Stimulated activated CD4-positive, alpha-beta T cell treated with anti-CD3 and anti-CD28 coated beads, Interleukin-4, amount 100 ng/mL, for 1 hour (primary cell): ENCODE results near the gene PEAK1.

Experiments used
- DNase-seq: peaks from one replicate; pipeline ENCODE4 v3.0.0-alpha.2; 2020

PEAK1 gene

DNA sequence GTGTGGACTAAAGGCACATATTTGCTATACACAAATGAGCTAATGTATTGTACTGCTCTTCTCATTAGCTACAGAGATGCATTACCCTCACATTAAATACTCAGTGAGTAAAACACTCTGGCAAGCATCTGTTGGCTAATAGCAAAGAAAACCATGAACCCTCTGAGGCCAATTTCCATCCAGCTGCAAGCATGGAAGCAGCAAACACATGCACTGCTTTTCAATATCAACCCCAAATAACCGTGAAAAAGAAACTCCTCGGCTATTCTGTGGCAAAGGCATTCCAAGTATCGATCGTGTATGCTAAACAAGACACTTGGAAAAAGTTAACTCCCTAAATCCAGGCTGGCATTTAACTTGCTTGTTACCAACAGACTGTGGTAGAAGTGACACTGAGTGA is 67.0 kb downstream of the PEAK1 start:
- no peak for DNase-seq

DNA sequence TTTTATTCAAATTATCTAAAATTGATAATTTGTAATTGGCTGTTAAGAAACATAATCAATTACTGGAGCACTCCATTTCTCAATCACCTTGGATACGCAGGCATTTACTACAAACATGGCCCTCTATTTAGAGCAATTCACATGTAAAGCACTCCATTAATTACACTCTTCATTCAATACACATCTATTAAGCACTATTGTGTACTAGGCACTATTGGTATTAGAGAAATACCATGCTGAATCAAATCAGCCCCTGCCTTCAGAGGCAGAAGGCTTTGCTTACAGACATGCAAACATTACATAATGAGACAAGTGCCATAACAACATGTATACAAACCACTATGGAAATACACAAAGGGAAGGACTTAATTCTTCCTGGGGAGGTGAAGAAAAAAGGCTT is 69.1 kb downstream of the PEAK1 start:
- no peak for DNase-seq

DNA sequence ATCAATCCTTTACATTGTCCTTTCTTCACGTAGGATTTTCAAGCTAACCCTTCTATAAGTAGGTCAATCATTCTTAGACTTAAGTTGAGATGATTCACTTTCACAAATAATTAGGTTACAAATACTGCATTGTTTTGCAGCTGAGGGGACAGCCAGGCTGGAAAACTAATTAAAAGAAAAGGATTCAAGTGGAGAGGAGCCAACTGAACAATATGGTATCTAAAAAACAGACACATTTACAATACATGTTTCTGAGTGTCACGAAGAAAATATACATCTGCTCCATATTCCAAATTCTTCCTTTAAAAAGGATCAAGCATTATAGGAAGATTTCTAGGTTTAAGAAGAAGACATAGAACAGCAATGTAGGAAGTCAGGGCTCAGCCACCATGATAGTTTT is 70.2 kb downstream of the PEAK1 start:
- DNase-seq: no peak

DNA sequence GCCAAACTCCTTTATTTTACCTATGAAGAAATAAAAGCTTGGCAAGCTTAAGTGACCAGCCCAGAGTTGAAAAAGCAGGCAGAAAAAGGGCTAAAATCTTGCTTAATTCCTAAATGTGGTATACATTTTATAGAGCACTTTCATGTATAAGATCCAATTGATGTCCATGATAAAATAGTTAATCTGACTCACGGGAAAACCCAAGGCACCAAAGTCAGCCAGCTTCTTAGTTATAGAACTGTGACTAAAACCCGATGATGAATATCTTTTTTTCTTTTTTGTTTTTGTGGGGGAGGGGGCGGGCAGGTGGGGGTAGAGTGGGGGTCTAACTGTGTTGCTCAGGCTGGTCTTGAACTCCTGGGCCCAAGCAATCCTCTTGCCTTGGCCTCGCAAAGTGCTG is 71.4 kb downstream of the PEAK1 start:
- no peak for DNase-seq

DNA sequence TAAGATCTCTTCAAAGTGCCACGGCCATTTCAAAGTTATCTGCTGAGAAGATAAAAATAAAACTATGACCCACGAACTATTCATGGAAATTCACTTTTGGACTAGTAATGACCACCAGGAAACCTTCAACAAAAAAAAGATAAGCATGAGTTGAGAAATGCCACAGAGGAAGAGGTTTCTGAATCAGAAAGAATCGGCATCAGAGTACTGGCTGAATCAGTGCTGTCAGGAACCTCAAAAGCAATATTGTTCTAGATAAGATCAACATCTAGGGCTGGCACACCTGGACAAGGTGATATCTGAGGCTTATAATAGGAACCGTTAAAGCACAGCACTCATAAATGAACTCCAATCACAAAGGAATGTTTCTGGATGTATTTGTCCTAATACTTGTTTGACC is 72.7 kb downstream of the PEAK1 start:
- DNase-seq: no peak

DNA sequence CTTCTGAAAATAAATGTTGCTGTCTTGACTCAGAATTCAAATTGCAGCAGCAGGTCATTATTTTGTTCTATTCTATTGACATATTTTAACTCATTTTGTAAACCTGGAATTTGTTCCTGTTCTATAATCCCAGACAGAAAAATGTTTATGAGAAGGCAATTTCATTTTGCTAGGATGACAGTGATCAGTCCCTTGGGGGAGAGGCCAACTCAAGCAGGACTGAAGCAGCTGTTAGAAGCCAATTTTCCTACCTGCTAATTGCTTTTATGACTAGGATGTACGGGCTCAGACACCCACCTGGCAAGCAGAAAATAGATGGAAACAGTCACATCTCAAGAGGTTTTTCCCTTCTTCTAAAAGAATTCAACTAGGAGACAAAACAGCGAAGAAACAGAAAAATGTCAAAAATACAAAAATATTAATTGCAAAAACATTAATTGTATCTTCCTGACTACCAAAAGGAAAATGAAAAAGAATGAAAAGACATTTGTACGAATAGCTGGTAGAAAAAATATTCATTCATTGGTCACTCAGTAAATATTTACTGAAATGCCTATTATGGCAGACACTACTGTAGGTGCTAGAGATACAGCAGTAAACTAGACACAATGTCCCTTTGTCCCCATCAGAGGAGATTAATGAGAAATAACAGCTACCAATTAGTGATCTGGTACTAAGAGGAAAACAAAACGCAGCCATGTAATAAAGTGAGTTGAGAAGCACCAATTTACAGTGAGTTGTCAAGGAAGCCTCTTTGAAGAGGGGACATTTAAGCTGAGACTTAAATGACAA is 73.5 kb downstream of the PEAK1 start:
- DNase-seq: no peak

DNA sequence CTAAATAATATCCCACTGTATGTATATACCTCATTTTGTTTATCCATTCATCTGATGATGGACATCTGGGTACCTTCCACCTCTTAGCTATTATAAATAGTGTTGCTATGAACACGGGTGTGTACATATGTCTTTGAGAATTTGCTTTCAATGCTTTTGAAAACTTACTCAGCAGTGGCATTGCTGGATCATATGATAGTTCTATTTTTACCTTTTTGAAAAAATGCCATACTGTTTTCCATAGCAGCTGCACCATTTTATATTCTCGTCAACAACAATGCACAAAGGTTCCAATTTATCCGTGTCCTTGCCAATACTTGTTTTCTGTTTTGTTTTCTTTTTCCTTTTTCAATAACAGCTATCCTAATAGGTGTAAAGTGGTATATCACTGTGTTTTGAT is 77.1 kb downstream of the PEAK1 start:
- no peak for DNase-seq

DNA sequence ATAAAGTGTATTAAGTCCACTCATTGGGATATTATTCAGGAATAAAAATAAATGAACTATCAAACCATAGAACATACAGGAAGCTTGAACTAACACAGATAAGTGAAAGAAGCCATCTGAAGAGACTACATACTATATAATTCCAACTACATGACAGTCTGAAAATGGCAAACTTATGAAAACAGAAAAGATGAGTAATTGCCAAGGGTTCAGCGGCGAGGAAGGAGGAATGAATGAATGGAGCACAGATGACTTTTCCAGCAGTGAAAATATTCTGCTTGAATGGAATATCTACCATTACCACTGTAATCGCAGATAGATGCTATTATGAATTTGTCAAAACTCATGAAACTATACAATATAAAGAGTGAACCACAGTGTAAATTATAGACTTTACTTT is 79.7 kb downstream of the PEAK1 start:
- no peak for DNase-seq

DNA sequence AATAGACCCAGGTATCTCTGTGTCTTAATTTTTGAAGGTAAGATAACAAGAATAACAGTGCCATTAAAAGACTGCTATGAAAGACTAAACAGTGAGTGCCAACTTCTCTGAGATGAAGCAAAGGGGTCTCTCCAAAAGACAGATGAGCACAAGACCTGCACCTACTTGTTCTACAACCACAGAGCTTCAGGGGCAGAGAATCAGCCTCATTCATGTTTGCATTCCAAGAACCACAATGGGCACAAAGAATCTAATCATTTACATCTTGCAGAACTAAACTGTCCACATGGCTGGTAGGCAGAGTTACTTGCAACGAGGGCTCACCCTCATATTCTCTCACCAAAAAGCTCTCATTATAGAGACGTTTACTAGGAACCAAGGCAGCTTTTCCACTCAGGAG is 83.9 kb downstream of the PEAK1 start:
- no peak for DNase-seq

DNA sequence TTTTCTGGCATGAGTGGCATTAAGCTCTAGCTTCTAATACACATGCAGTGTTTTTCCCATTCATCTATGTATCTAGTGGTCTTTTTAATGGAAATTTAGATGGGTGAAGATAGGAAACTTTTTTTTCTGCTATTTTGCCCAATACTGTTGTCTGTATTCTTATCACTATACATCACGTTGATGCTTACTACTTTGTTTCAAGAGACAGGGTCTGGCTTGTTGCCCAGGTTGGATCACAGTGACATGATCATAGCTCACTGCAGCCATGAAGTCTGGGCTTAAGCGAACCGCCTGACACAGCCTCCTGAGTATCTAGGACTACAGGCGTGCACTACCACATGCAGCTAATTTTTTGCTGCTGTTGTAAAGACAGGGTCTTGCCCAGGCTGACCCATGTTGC is 84.6 kb downstream of the PEAK1 start:
- DNase-seq: no peak

DNA sequence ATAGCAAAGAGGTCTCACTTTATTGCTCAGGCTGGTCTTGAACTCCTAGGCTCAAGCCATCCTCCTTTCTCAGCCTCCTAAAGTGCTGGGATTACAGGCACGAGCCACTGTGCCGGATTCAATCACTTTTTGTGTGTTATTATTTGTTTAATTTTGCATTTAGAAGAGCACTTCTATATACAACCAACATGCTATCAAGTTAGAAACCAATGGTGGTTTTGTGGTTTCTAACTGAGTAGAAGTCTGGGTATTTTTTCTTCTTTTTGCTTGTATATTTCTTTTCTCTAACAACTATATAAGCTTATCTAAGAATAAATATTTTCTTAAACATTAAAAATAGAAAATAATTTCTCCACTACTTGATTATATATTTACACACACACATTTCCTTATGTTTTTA is 86.7 kb downstream of the PEAK1 start:
- no peak for DNase-seq

DNA sequence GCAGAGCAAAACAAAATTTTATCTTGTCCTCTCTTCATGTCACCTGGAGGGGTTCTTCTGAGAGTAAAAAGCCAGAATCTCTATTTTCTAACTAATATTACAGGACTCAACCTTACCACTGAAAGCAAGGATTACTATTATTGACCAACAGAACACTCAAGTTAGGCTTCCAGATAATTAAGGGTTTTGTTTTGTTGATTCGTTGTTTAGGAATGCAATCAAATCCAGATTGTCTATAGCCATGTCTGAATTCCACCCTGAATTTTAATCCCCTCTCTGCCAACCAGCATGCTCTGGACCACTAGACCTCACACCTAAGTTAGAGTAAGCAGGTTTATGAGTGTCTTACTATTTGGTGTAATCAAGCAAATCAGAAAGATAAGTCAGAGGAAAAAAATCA is 90.7 kb downstream of the PEAK1 start:
- DNase-seq: no peak

DNA sequence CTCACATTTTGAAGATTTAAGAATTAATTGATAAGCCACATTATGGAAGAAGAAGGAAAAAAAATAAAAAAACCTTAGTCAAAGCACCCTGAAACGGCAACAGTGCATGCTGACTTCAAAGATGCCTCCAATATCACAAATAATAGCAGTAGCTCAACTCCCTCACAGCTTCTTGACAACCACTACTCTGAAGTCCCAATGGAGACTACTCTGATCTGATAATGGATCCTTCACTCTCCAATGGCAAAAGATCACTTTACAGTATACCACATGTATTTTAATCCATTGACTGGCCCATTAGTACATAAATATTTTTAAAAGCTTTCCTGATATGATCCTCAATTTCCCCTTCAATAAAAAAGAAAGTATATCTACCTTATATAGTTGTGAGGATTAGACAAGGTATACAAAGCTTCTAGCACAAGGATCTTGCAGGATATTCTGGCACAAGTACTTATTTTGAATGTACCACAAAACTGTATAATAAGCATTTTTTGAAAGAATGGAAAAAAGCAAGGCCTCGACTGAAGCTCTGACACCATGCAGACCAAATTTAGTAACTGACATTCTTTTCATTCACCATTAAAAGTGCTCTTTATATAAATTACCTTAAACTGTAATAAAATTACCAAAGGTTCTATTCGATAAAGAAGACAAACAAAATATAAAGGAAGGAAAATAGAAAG is 91.9 kb downstream of the PEAK1 start:
- DNase-seq: no peak

DNA sequence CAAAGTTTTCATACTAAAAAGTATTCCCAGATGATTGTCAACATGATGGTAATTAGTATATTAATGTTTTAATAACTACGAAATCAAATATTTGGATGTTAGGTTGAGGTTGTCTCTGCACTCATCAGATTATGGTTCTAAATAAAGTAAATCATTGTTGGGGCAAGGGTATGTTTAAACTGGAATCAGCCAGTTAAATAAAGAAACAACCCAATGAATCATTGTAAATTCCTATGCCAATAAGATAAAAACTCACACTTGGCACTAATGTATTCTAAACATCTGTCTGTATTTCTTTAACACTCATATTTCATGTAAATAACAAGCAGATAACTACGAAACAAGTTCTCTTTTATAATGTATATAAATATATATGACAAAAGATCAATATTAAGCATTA is 92.7 kb downstream of the PEAK1 start:
- DNase-seq: no peak

DNA sequence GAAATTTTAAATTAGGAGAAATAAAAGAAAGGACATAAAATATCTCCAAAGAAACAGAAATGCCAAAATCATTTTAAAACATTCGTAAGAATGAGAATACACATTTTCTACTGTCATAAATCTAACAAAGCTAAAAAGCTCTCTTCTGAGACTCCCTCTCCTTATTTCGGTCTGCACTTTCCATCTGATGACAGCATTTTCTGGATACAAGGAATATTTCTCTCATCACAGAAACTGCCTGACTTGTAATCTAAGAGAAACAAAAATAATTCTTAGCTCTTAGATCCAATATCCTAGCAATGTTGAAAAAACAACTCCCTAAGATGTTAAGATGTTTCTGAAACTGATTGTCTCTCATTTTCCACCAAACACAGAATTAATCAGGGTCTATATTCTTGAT is 93.5 kb downstream of the PEAK1 start:
- no peak for DNase-seq

DNA sequence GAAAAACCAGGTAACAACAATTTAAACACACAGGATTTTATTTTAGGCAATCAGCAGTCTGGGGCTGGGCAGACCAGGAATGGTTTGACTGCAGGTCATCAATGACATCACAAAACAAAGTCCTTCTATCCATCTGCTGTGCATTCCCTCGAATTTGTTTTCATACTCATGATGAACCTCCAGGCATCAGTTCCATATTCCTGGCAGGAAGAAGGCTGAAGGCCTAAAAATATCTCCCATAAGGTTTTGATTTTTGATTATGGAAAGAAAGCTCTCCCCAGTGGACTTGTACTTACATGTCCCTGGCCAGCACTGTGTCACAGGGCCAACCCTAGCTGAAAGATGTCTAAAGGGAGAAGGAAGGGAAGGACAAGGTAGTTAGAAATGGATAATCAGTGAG is 107.4 kb downstream of the PEAK1 start:
- no peak for DNase-seq

DNA sequence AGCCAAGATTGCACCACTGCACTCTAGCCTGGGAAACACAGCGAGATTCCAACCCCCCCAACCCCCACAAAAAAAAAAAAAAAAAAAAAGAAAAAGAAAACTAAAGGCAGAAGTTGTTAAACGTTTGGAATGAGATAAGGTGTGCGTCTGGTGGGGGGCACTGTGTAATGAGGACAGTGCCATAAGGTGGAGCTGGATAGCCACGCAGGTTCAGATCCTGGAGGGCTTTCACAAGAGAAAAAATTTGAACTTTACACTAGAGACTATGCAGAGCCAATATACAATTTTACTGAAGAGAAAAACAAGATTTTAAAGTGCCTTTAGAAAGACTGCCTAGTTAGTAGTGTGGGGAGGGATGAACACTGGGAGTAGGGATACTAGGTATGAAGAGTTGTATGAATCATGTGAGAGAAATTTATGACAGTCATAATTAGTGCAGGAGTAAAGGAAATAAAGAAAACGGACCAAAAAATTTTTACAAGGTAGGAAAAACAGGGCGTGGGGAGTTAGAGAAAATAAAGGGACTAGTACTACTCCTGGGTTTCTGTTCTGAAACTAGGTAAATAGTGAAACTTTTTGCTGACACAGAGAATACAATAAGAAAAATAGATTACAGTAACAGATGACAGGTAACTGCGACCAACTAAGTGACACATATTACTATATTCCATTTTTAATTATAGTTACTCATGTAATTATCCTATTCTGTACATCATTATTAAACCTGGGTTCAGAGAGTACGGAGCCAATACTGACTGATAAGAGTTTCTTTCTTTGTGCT is 108.1 kb downstream of the PEAK1 start:
- no peak for DNase-seq

DNA sequence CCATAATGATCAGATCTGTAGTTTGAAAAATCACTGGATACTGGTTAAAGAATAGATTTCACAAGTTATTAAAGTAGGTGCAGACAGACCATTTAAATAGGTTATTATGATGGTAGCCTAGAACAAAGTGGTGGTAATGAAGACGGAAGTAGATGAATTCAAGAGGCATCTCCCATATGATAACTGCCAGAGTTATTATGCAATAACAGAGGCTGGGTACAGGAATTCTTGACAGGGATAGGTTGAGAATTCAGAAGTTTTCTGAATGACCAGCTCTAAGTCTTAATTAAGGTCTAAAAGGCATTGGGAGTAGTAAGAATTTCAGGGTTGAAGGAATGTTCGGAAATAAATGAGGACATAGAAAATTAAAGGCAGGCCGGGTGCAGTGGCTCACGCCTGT is 108.9 kb downstream of the PEAK1 start:
- no peak for DNase-seq

DNA sequence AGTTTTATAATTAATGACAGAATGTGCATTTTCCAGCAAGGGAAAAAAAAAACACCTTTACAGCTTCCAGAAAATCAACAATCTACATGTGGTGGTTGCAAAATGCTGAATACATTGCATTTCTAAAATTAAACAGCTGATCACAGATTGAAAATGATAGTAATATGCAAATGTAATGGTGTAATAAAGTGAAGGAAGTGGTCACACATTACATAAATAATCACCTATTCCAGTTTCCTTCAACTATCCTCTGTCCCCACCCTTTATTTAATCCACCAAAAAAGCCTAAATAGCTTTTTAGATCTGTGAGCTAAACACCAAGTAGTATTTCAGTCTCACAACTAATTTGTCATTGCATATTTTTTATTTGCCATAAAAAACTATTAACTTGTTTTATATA is 110.5 kb downstream of the PEAK1 start:
- no peak for DNase-seq

DNA sequence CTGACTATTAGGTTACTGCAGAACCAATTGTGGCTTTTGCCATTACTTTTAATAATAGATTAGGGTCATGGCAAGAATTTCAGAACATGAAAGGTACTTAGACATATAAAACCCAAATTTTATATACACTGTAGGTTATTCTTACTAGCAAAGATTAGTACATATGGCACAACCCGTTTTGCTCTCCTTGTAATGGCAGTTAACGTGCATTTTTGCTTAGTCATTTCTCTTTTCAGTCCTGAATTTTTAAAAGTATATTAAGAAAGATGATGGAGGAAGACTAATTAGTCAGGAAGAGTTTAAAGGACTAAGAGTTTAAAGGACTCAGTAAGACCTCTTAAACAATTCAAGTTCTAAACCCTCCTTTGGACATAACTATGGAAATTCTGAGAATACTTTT is 114.0 kb downstream of the PEAK1 start:
- DNase-seq: no peak

DNA sequence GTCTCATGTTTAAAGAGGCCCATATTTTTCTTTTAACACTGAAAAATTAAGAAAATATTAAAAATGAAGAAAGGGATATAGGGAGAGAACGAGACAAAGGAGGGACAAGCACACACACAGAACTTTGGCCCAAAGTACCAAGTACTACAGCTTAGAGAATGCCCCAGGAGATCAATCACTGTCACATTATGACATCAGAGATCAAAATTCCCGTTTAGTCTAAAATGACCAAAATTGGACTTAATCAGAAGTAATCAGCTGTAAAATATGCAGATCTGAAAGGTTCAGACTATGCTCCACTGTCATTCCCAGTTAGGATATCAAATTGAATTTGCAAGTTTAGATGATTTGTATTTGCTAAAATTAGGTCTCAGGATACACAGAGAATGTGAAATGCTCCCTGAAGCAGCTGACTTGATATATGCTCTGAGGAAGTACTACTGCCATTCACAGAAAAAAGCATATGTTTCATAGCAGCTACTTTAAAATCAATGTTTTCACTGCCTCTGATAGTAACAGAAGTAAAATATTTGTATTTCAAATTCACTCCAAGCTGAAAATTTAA is 123.0 kb downstream of the PEAK1 start:
- no peak for DNase-seq

DNA sequence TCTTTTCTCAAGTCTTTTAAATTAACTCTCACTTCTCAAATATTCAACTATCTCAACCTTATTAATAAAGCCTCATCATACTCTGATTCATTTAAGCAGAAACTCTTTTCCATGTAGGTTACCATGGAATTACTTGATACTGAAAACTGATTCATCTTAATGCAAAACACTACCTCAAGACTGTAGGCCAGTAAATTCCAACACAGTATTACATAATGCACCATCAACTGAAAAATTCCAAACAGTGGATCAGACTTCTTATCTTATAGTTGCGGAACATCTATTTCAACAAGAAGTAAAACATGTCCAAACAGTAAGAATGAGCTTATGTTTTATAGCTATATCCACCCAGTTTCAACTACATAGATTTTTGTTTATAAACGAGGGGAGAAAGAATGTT is 124.5 kb downstream of the PEAK1 start:
- DNase-seq: no peak

DNA sequence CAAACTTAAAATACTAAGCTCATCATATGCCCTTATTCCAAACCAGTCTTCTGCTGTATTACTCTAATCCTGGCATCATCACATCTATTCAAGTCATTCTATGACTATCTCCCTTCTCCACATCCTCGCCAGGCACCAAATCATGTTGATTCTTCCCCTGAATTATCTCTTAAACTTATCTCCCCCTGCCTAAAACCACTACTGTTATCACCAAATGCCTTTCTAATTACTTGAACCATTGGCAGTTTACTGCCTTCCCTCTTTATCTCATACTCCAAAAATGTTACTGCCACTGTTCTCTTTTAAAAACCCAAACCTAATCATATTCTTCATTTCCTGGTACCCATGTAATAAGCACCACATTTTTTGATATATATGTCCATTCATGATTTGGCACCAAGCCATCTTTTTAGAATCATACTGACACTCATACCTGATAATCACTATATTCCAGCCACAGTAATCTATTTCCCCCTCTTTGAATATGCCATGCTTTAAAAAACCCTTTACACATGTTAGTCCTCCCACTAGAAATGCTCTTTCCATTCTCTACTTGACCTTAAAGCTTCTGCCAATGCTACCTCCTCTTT is 126.8 kb downstream of the PEAK1 start:
- DNase-seq: no peak
